ENCODE results near the gene OLFM3. TPM values are rescaled to one million over a fixed set of nuclear protein-coding genes. Genes with fewer than 3 reads are reported as not detected.

The OLFM3 gene
- total RNA-seq, 4 donors from 2014 or later: not detected

DNA sequence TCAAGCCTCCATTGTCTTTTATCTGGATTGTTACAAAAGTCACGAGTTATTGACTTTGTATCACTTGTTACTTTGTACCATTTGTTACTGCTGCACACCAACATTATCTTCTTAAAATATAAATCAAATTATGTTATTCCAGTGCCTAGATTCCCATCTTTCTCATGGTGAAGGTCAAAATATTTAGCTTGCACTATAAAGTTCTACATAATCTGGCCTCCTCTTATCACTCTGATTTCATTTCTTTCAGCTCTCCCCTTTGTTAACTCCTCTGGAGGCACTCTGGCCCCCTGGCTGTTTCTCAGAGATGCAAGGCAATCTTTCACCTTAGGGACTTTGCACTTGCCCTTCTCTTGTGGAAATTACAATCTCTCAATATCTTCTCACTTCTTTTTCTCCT is 143.8 kb downstream of the OLFM3 start:
- ATAC-seq (no peak), DNase-seq (no peak)
- intact Hi-C loops (cut with DNase I; ENCODE audit: low total_unique reads) (no loop called here), in situ Hi-C loops (cut with MboI; ENCODE audit: low sequenced_read_pairs in 4 of 4) (no loop called here)
- H3K27me3 ChIP-seq: no peaks in the 10 kb centered on the region
- TF ChIP-seq, protein P1, sequence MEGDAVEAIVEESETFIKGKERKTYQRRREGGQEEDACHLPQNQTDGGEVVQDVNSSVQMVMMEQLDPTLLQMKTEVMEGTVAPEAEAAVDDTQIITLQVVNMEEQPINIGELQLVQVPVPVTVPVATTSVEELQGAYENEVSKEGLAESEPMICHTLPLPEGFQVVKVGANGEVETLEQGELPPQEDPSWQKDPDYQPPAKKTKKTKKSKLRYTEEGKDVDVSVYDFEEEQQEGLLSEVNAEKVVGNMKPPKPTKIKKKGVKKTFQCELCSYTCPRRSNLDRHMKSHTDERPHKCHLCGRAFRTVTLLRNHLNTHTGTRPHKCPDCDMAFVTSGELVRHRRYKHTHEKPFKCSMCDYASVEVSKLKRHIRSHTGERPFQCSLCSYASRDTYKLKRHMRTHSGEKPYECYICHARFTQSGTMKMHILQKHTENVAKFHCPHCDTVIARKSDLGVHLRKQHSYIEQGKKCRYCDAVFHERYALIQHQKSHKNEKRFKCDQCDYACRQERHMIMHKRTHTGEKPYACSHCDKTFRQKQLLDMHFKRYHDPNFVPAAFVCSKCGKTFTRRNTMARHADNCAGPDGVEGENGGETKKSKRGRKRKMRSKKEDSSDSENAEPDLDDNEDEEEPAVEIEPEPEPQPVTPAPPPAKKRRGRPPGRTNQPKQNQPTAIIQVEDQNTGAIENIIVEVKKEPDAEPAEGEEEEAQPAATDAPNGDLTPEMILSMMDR (IDR thresholded peaks at IDR 0.05 in 4 of 5, conservative IDR thresholded peaks at IDR 0.05 in 1 of 5): no peak
- no peak for TF ChIP-seq POLR2A (IDR thresholded peaks at IDR 0.05)
- H3K4me1 ChIP-seq: no peaks in the 10 kb centered on the region
- no peaks in the 10 kb centered on the region for H3K36me3 ChIP-seq
- H3K9me3 ChIP-seq: no peaks in the 10 kb centered on the region
- H3K27ac ChIP-seq: no peak overlapping the region
- no peak overlapping the region for H3K4me3 ChIP-seq

DNA sequence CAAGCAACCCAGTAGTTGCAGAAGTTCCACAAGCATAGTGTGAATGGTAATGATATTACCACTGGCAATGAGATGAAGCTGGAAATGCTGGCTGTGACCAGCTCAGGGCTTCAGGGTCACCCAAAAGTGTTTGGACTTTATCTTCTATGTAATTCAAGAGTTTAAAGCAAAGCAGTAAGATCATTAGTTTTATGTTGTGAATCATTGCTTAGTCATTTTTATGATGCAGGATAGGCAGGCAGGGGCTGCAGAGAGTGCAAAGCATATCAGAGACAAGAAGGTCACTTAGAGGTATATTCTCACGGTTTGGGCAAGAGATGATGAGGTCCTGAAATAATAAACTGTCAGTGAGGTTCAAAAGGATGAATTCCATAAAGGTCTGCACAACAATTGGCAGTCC is 147.4 kb downstream of the OLFM3 start:
- no peaks in the 10 kb centered on the region for H3K4me1 ChIP-seq
- ATAC-seq: no peak
- no peaks in the 10 kb centered on the region for H3K27me3 ChIP-seq
- in situ Hi-C loops (cut with MboI; ENCODE audit: low sequenced_read_pairs in 4 of 4): no loop called here
- no peaks in the 10 kb centered on the region for H3K36me3 ChIP-seq
- H3K4me3 ChIP-seq: no peak overlapping the region
- no peak overlapping the region for H3K27ac ChIP-seq
- H3K9me3 ChIP-seq: no peaks in the 10 kb centered on the region
- DNase-seq: no peak
- intact Hi-C loops (cut with DNase I; ENCODE audit: low total_unique reads): no loop called here
- TF ChIP-seq POLR2A (IDR thresholded peaks at IDR 0.05): no peak
- TF ChIP-seq, protein P1 (IDR thresholded peaks at IDR 0.05 in 4 of 5, conservative IDR thresholded peaks at IDR 0.05 in 1 of 5): no peak

DNA sequence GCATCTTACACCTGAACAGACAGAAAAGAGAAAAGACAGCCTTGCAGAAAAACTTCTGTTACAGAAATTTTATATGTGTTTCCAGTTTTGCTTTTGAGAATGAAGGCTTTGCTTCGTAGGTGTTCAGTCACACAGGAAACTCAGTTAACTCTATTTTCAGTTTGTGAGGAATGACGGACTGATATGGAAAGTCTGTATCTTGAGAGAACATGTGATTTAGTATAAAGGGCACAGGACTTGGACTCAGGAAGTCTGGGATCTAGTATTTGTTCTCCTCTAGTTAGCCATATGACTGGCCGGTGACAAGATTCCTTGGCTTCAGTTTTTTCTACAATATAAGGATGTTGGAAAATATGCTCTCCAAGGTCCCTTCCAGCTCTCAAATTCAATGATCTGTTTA is 149.1 kb downstream of the OLFM3 start:
- no peaks in the 10 kb centered on the region for H3K27me3 ChIP-seq
- ATAC-seq: no peak

DNA sequence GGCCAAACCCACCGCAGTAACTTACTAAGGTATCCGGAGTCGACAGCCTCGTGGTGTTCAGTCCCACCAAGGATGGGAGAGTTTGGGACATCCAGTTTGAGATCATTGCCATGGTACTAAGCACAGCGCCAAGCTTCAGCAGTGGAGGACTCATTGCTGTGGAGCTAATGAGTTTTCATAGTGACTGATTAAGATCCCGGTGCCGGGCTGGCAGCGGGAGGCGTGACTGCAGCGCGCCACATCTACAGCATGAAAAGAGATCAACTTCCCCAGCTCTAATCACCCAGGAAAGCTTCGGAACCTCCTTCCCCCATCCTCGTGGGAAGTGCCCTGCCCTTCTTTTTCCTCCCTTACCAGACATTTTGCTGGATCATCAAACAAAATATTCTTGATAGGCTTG is 149.9 kb downstream of the OLFM3 start:
- Histone ChIP-seq H3K4me1 (no peaks in the 10 kb centered on the region), H3K27ac (no peak overlapping the region), H3K27me3 (no peaks in the 10 kb centered on the region), H3K4me3 (no peak overlapping the region), H3K36me3 (no peaks in the 10 kb centered on the region), H3K9me3 (no peaks in the 10 kb centered on the region)
- intact Hi-C loops (cut with DNase I; ENCODE audit: low total_unique reads): no loop called here
- ATAC-seq (no peak), DNase-seq (no peak)
- TF ChIP-seq, protein P1 (IDR thresholded peaks at IDR 0.05 in 4 of 5, conservative IDR thresholded peaks at IDR 0.05 in 1 of 5): no peak
- no peak for TF ChIP-seq POLR2A (IDR thresholded peaks at IDR 0.05)
- in situ Hi-C loops (cut with MboI; ENCODE audit: low sequenced_read_pairs in 4 of 4): no loop called here

More for the DNA sequence above, 149.1 kb downstream of the OLFM3 start:
- no peaks in the 10 kb centered on the region for H3K9me3 ChIP-seq
- no peaks in the 10 kb centered on the region for H3K36me3 ChIP-seq
- in situ Hi-C loops (cut with MboI; ENCODE audit: low sequenced_read_pairs in 4 of 4): no loop called here
- intact Hi-C loops (cut with DNase I; ENCODE audit: low total_unique reads): no loop called here
- no peak overlapping the region for H3K4me3 ChIP-seq
- H3K4me1 ChIP-seq: no peaks in the 10 kb centered on the region
- TF ChIP-seq POLR2A (IDR thresholded peaks at IDR 0.05): no peak
- TF ChIP-seq, protein P1 (IDR thresholded peaks at IDR 0.05 in 4 of 5, conservative IDR thresholded peaks at IDR 0.05 in 1 of 5): no peak
- no peak overlapping the region for H3K27ac ChIP-seq
- DNase-seq: no peak

DNA sequence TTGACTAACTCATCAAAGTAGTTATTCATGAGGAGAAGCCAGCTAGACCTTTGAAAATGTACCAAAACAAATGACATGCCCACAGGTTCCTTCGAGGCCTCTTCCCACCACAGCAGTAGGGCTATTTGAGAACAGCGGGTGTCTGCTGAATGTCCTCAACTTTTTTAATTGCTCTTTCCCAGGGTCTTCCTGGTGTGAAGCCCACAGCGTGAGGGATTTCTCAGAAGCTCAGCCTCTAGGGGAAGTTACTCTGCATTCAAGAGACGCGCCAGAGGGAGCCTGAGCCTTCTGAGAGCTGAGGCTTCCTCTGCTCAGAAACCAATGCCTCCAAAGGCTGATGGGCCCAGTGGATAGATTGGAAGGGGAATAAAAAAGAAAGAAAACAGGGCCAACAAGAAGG is 153.6 kb downstream of the OLFM3 start:
- Histone ChIP-seq H3K27me3 (no peaks in the 10 kb centered on the region), H3K4me3 (no peak overlapping the region), H3K4me1 (no peaks in the 10 kb centered on the region), H3K36me3 (no peaks in the 10 kb centered on the region), H3K27ac (no peak overlapping the region), H3K9me3 (no peaks in the 10 kb centered on the region)
- DNase-seq (no peak), ATAC-seq (no peak)
- in situ Hi-C loops (cut with MboI; ENCODE audit: low sequenced_read_pairs in 4 of 4) (no loop called here), intact Hi-C loops (cut with DNase I; ENCODE audit: low total_unique reads) (no loop called here)
- TF ChIP-seq POLR2A (IDR thresholded peaks at IDR 0.05): no peak
- TF ChIP-seq, protein P1 (IDR thresholded peaks at IDR 0.05 in 4 of 5, conservative IDR thresholded peaks at IDR 0.05 in 1 of 5): no peak

All from gastrocnemius medialis (tissue), 4 donors.